ENCODE results near the gene C9orf57.
"Not testable (repeated sequence)": the region's sequence is repeated elsewhere in the genome, so short reads cannot be mapped to it uniquely, and the experiment has no call there.

Gene C9orf57

GRCh38 chr9:72060513-72060912 is at the start of gene C9orf57:
C9orf57 (minus strand) TSS chr9:72060613; CDS start chr9:72059331, 1,282 bp downstream.
- Mint-ChIP-seq H3K4me1 (ENCODE audit: low read depth) (no peaks in the 10 kb centered on the region), H3K36me3 (ENCODE audit: low read depth) (no peaks in the 10 kb centered on the region), H3K27me3 (ENCODE audit: low read depth) (peaks cover 2% of the 10 kb centered on the region), H3K4me3 (no peak within 1 kb of the TSS), H3K9me3 (no peaks in the 10 kb centered on the region), H3K27ac (no peak within 1 kb of the TSS)
- no peak for DNase-seq (ENCODE audit: low spot score)

- no peaks in the 10 kb centered on the region for H3K27me3 Mint-ChIP-seq (ENCODE audit: low read depth)
- no peak overlapping the region for H3K4me3 Mint-ChIP-seq
- no peaks in the 10 kb centered on the region for H3K9me3 Mint-ChIP-seq
- H3K4me1 Mint-ChIP-seq (ENCODE audit: low read depth), result no peaks in the 10 kb centered on the region
- H3K36me3 Mint-ChIP-seq (ENCODE audit: low read depth), result no peaks in the 10 kb centered on the region
- DNase-seq (ENCODE audit: low spot score), result no peak
- no peak overlapping the region for H3K27ac Mint-ChIP-seq
These were observed 42.1 kb upstream of the C9orf57 start for GRCh38 chr9:72102520-72102919.

- H3K27ac Mint-ChIP-seq; H3K9me3 Mint-ChIP-seq; H3K4me3 Mint-ChIP-seq; H3K4me1 Mint-ChIP-seq (ENCODE audit: low read depth); DNase-seq (ENCODE audit: low spot score); H3K27me3 Mint-ChIP-seq (ENCODE audit: low read depth); H3K36me3 Mint-ChIP-seq (ENCODE audit: low read depth): not testable (repeated sequence)
These were observed 35.1 kb upstream of the C9orf57 start for GRCh38 chr9:72095520-72095919.

GRCh38 chr9:72092820-72093219 is 32.4 kb upstream of the C9orf57 start:
- H3K27ac Mint-ChIP-seq, result no peak overlapping the region

GRCh38 chr9:72089451-72090130 is 29.2 kb upstream of the C9orf57 start:
- no peak overlapping the region for H3K4me3 Mint-ChIP-seq
- H3K36me3 Mint-ChIP-seq (ENCODE audit: low read depth), result no peaks in the 10 kb centered on the region
- H3K9me3 Mint-ChIP-seq, result no peaks in the 10 kb centered on the region

More at GRCh38 chr9:72092820-72093219, 32.4 kb upstream of the C9orf57 start:
- Mint-ChIP-seq H3K9me3 (no peaks in the 10 kb centered on the region), H3K36me3 (ENCODE audit: low read depth) (no peaks in the 10 kb centered on the region), H3K4me1 (ENCODE audit: low read depth) (no peaks in the 10 kb centered on the region), H3K4me3 (no peak overlapping the region), H3K27me3 (ENCODE audit: low read depth) (no peaks in the 10 kb centered on the region)
- DNase-seq (ENCODE audit: low spot score), result no peak

GRCh38 chr9:72082536-72082935 is 22.1 kb upstream of the C9orf57 start:
- peaks cover 4% of the 10 kb centered on the region for H3K27me3 Mint-ChIP-seq (ENCODE audit: low read depth)
- no peaks in the 10 kb centered on the region for H3K36me3 Mint-ChIP-seq (ENCODE audit: low read depth)
- H3K4me1 Mint-ChIP-seq (ENCODE audit: low read depth), result no peaks in the 10 kb centered on the region
- H3K9me3 Mint-ChIP-seq, result no peaks in the 10 kb centered on the region
- H3K27ac Mint-ChIP-seq, result no peak overlapping the region
- DNase-seq (ENCODE audit: low spot score), result no peak
- H3K4me3 Mint-ChIP-seq, result no peak overlapping the region

More at GRCh38 chr9:72089451-72090130, 29.2 kb upstream of the C9orf57 start:
- DNase-seq (ENCODE audit: low spot score), result no peak
- H3K27ac Mint-ChIP-seq, result no peak overlapping the region
- H3K4me1 Mint-ChIP-seq (ENCODE audit: low read depth), result no peaks in the 10 kb centered on the region
- H3K27me3 Mint-ChIP-seq (ENCODE audit: low read depth), result no peaks in the 10 kb centered on the region

- H3K27ac Mint-ChIP-seq; H3K27me3 Mint-ChIP-seq (ENCODE audit: low read depth); H3K4me3 Mint-ChIP-seq; DNase-seq (ENCODE audit: low spot score); H3K9me3 Mint-ChIP-seq; H3K4me1 Mint-ChIP-seq (ENCODE audit: low read depth); H3K36me3 Mint-ChIP-seq (ENCODE audit: low read depth): not testable (repeated sequence)
These were observed 14.3 kb upstream of the C9orf57 start for GRCh38 chr9:72074666-72075065.

- Mint-ChIP-seq H3K4me3 (no peak overlapping the region), H3K9me3 (no peaks in the 10 kb centered on the region), H3K27me3 (ENCODE audit: low read depth) (peaks cover 2% of the 10 kb centered on the region), H3K36me3 (ENCODE audit: low read depth) (no peaks in the 10 kb centered on the region), H3K4me1 (ENCODE audit: low read depth) (no peaks in the 10 kb centered on the region), H3K27ac (no peak overlapping the region)
- DNase-seq (ENCODE audit: low spot score), result no peak
These were observed 4.7 kb upstream of the C9orf57 start for GRCh38 chr9:72065076-72065475.

- Mint-ChIP-seq H3K4me1 (ENCODE audit: low read depth) (no peaks in the 10 kb centered on the region), H3K27ac (no peak overlapping the region), H3K9me3 (no peaks in the 10 kb centered on the region), H3K4me3 (no peak overlapping the region), H3K36me3 (ENCODE audit: low read depth) (no peaks in the 10 kb centered on the region), H3K27me3 (ENCODE audit: low read depth) (no peaks in the 10 kb centered on the region)
- DNase-seq (ENCODE audit: low spot score), result no peak
These were observed 8.3 kb downstream of the C9orf57 start for GRCh38 chr9:72052122-72052521.

GRCh38 chr9:72048850-72049249 is 11.6 kb downstream of the C9orf57 start:
- Mint-ChIP-seq H3K27ac (no peak overlapping the region), H3K9me3 (no peaks in the 10 kb centered on the region), H3K4me1 (ENCODE audit: low read depth) (no peaks in the 10 kb centered on the region), H3K4me3 (no peak overlapping the region), H3K36me3 (ENCODE audit: low read depth) (no peaks in the 10 kb centered on the region), H3K27me3 (ENCODE audit: low read depth) (no peaks in the 10 kb centered on the region)
- DNase-seq (ENCODE audit: low spot score), result no peak

GRCh38 chr9:72046630-72047456 is 13.6 kb downstream of the C9orf57 start:
- DNase-seq (ENCODE audit: low spot score), result no peak
- Mint-ChIP-seq H3K4me3 (no peak overlapping the region), H3K4me1 (ENCODE audit: low read depth) (no peaks in the 10 kb centered on the region), H3K9me3 (no peaks in the 10 kb centered on the region), H3K36me3 (ENCODE audit: low read depth) (no peaks in the 10 kb centered on the region), H3K27ac (no peak overlapping the region), H3K27me3 (ENCODE audit: low read depth) (peaks cover 12% of the 10 kb centered on the region)

GRCh38 chr9:72044095-72044494 is 16.3 kb downstream of the C9orf57 start:
- Mint-ChIP-seq H3K36me3 (ENCODE audit: low read depth) (no peaks in the 10 kb centered on the region), H3K27ac (no peak overlapping the region), H3K9me3 (no peaks in the 10 kb centered on the region), H3K27me3 (ENCODE audit: low read depth) (peaks cover 19% of the 10 kb centered on the region), H3K4me3 (no peak overlapping the region), H3K4me1 (ENCODE audit: low read depth) (peaks cover under 1% of the 10 kb centered on the region)
- DNase-seq (ENCODE audit: low spot score), result no peak

GRCh38 chr9:72043576-72043975 is 16.8 kb downstream of the C9orf57 start:
- H3K27me3 Mint-ChIP-seq (ENCODE audit: low read depth), result peaks cover 19% of the 10 kb centered on the region
- no peaks in the 10 kb centered on the region for H3K9me3 Mint-ChIP-seq
- no peak overlapping the region for H3K4me3 Mint-ChIP-seq
- H3K4me1 Mint-ChIP-seq (ENCODE audit: low read depth), result peaks cover 2% of the 10 kb centered on the region
- H3K27ac Mint-ChIP-seq, result no peak overlapping the region
- no peaks in the 10 kb centered on the region for H3K36me3 Mint-ChIP-seq (ENCODE audit: low read depth)
- no peak for DNase-seq (ENCODE audit: low spot score)

GRCh38 chr9:72042928-72043327 is 17.5 kb downstream of the C9orf57 start:
- H3K27ac Mint-ChIP-seq, result no peak overlapping the region
- no peaks in the 10 kb centered on the region for H3K9me3 Mint-ChIP-seq

More at GRCh38 chr9:72042928-72043327, 17.5 kb downstream of the C9orf57 start:
- no peaks in the 10 kb centered on the region for H3K36me3 Mint-ChIP-seq (ENCODE audit: low read depth)
- H3K27me3 Mint-ChIP-seq (ENCODE audit: low read depth), result peaks cover 19% of the 10 kb centered on the region
- no peak for DNase-seq (ENCODE audit: low spot score)
- H3K4me1 Mint-ChIP-seq (ENCODE audit: low read depth), result peaks cover 2% of the 10 kb centered on the region
- H3K4me3 Mint-ChIP-seq, result no peak overlapping the region
